Cardiac muscle cell (in vitro differentiated cells and primary cell): ENCODE results near the gene SGPL1. TPM values are rescaled to one million over a fixed set of nuclear protein-coding genes. Genes with fewer than 3 reads are reported as not detected.
A peak's percentile ranks its signal among the peaks of the same experiment; 100 is the strongest.

ENCODE experiments used
- DNase-seq, 2 donors: peaks; one replicate each; pipeline versions ENCODE4 v3.0.0 to v3.0.0-alpha.2; 2010 to 2017; ENCODE audit warnings: low read depth in 1 of 2, low spot score in 1 of 2
- H3K27ac ChIP-seq: fragments of 200-600 bp; sonication (generic); 2 replicates; pipeline ENCODE4 v1.5.1; 2016
- H3K27me3 ChIP-seq: fragments of 200-600 bp; sonication (generic); 2 replicates; pipeline ENCODE4 v1.6.0; 2016; ENCODE audit warnings: control low read depth
- H3K36me3 ChIP-seq: fragments of 200-600 bp; sonication (generic); 2 replicates; pipeline ENCODE4 v1.5.1; 2016; ENCODE audit warnings: control low read depth
- H3K4me1 ChIP-seq: fragments of 200-600 bp; sonication (generic); 2 replicates; pipeline ENCODE4 v1.8.1; 2017; ENCODE audit warnings: low read depth, mild to moderate bottlenecking, mixed run types
- H3K4me3 ChIP-seq: fragments of 200-600 bp; sonication (generic); 2 replicates; pipeline ENCODE4 v1.5.1; 2016; ENCODE audit warnings: mild to moderate bottlenecking
- H3K9me3 ChIP-seq: fragments of 200-600 bp; sonication (generic); 2 replicates; pipeline ENCODE4 v1.5.1; 2017; ENCODE audit warnings: low read depth, mild to moderate bottlenecking, control low read depth
- polyA plus RNA-seq: library from polyadenylated mRNA; unstranded; fragments of >200 nt; fragmentation: Nextera tagmentation; extraction: Ambion mirVana; gene quantifications from 2 replicates; pipeline ENCODE4 v1.2.1, GENCODE V29; 2016
- total RNA-seq: library from RNA; depleted of rRNA; stranded (reverse); fragments of >200 nt; gene quantifications from 2 replicates; pipeline ENCODE4 v1.2.3, GENCODE V29; 2016
- TF ChIP-seq, protein P1 (sequence below): IDR thresholded peaks from 2 replicates; pipeline ENCODE4 v1.5.1; 2012; ENCODE audit warnings: low read depth, mild to moderate bottlenecking, low read length

The SGPL1 gene
- total and polyA plus RNA-seq, 2 experiments from 2014 or later, result 32.3 to 51.9 TPM

DNA sequence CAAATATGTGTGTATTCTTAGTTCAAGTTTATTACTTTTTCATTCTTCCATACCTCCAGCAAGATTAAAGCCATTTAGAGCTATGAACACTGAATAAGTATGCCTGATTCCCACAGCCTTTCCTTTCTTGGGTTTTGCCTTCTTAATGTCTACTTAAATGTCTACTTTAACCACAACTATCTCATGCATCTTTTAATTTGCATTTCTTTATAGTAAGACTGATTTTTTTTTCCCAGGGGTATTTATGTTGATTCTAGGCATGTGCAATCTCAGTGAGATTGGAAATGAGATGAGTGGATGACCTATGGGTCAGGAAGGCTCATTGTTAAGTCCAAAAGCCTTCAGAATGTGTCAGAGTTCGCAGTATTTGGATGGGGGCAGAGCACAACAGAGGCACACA lies 69.0 kb downstream of the SGPL1 start:
- Histone ChIP-seq H3K9me3 (no peaks in the 10 kb centered on the region), H3K27ac (no peak overlapping the region), H3K36me3 (peaks cover 9% of the 10 kb centered on the region), H3K27me3 (no peaks in the 10 kb centered on the region), H3K4me1 (peaks cover 12% of the 10 kb centered on the region), H3K4me3 (no peak overlapping the region)
- TF ChIP-seq, protein P1, sequence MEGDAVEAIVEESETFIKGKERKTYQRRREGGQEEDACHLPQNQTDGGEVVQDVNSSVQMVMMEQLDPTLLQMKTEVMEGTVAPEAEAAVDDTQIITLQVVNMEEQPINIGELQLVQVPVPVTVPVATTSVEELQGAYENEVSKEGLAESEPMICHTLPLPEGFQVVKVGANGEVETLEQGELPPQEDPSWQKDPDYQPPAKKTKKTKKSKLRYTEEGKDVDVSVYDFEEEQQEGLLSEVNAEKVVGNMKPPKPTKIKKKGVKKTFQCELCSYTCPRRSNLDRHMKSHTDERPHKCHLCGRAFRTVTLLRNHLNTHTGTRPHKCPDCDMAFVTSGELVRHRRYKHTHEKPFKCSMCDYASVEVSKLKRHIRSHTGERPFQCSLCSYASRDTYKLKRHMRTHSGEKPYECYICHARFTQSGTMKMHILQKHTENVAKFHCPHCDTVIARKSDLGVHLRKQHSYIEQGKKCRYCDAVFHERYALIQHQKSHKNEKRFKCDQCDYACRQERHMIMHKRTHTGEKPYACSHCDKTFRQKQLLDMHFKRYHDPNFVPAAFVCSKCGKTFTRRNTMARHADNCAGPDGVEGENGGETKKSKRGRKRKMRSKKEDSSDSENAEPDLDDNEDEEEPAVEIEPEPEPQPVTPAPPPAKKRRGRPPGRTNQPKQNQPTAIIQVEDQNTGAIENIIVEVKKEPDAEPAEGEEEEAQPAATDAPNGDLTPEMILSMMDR, result no peak
- no peak for DNase-seq

DNA sequence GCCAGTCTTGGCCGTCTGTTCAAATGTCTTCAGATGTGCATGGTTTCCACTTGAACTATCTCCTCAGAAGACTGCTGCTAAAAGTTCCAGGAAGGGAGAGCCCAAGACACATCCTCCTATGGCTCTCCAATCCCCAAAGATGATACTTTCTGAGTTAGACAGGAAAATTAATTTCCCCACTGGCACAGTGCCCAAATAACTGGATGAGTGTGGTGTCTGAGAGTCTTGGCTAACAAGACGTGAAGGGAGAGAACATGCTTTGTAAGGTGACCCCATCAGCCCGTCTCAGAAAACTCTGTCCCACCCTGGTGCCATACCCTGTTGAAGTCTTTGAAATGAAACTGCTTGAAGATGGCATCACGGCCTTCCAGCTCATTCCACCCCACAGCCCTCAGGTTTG lies 69.7 kb downstream of the SGPL1 start:
- Histone ChIP-seq H3K36me3 (peaks cover 9% of the 10 kb centered on the region), H3K9me3 (no peaks in the 10 kb centered on the region)

DNA sequence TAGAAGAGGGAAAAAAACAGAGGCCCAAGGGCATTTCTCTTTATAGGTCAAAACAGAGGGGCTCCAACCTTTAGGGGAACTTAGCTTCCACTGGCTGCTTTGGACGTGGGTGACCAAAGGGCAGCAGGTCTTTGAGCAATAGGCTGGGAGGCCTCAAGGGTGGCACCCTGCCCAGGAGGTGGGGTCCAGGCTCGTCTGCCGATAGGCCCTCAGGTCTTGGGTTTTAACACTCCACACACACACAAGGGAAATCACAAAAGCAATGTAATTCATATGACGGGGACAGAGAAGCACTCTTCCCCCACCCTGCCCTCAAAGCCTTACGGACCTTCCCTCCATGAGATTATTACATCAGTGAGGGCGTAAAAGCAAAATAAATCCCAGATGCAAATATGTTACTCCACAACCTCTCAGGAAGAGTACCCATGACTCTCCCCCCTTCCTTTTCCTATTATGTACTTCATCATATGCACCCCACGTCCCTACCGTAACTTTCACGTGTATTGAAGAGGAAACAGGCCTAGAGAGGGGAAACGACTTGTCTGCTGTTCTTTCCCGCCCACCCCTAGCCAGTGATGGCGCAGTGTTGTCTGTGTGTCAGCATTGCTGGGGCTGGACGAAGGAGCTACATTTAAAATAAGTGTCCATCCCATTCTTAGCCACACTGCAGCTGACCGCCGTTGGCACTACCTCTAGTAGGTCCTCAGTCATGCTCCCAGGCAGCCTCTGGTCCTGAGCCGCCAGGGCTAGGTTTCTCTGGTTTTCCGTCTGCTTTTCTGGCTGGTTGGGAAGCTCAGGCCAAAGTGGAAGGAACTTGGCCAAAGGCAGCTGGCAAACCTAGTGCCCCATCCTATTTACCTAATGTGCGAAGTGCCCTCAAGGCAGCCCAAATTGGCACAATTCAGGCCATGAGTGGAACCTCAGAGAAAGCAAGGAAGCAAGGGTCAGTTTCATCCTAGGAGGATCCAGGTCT lies 70.5 kb downstream of the SGPL1 start:
- DNase-seq, result no peak
- Histone ChIP-seq H3K4me1 (peaks cover 24% of the 10 kb centered on the region), H3K36me3 (peaks cover 9% of the 10 kb centered on the region), H3K27me3 (no peaks in the 10 kb centered on the region), H3K9me3 (no peaks in the 10 kb centered on the region), H3K27ac (no peak overlapping the region), H3K4me3 (no peak overlapping the region)
- TF ChIP-seq, protein P1, result no peak

More for the DNA sequence above, 69.7 kb downstream of the SGPL1 start:
- no peak overlapping the region for H3K27ac ChIP-seq
- H3K4me1 ChIP-seq, result peaks cover 19% of the 10 kb centered on the region
- TF ChIP-seq, protein P1, result no peak
- H3K4me3 ChIP-seq, result no peak overlapping the region
- DNase-seq, result no peak
- no peaks in the 10 kb centered on the region for H3K27me3 ChIP-seq

DNA sequence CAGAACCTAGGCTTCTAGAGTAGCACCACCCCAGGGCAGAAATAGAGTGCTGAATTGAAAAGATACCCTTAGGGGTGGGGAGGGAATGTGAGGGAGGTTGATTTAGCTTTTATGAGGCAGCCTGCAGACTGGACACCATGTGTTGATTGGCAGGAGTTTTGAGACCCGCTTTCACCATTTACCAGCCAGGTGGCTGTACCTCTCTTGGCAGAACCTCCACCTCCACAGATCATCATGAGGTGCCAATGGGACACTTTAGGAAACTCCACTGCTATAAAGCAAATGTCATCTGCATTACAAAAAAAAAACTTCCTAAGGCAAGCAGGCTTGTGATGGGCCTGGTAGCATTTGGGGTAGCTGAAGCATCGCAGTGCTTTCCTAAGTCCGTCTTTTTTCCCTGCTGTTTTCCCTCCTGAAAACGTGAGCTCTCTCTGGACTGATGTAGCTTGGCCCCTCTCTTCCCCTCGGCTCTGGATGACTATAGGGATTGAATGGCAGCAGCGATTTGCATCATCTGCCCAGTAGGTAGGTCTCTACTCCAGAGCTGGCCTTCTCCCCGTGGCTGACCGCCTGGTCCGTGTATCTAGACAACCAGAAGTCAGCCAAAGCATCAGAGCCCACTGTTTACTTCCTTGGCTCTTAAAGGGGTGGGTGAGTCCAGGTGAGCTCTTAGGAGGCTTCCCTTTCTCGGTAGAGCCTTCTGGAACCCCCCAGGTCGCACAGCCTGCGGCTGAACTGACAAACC lies 71.3 kb downstream of the SGPL1 start:
- Histone ChIP-seq H3K4me3 (peak overlapping the region; percentile 49), H3K4me1 (peaks cover 26% of the 10 kb centered on the region), H3K27ac (peak overlapping the region; percentile 94), H3K36me3 (peaks cover 7% of the 10 kb centered on the region), H3K9me3 (no peaks in the 10 kb centered on the region), H3K27me3 (no peaks in the 10 kb centered on the region)
- TF ChIP-seq, protein P1, result no peak
- no peak for DNase-seq

DNA sequence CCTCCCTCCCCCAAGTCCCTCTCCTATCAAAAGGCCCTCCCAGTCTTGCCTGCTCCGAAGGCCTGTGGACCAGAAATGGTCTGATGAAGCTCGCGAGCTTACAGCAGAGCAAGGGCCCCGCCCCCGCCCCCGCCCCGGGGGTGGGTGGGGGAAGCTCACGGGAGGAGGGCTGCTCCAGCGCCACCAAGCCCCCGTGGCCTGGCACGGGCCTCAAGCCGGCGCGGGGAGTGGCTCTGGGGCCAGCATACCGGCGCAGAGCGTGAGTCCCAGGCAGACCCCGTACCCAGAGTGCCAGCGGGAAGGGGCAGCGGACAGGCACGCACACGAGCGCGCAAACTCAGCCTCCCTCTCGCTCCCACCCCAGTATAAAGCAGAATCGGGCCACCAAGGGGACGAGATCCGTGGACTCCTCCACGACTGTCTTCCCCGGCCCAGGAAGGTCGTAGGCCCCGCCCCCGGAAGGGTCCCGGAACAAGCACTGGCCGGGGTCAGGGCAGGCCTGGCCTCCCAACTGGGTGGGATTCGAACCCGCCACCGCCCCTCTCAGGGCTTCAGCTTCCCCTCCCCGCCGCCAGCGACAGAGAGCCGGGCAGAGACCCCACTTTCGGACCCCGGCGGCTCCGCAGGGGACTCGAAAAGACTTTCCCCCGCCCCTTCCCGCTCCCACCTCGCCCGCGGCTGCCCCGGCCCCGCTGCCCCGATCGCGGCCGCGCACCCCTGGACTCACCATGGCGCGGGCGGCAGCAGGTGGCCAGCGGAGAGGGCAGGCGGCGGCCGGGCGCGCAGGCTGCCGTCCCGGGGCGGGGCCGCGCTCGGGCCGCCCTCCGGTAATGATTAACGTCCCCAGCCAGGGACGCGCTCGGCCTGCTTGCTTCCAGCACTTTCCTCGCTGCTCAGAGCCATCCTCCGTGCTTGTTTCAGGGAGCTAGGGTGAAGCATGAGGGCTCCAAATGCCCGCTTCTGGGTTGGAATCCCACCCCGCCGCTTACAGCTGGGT lies 72.4 kb downstream of the SGPL1 start, which contains the start of gene PCBD1:
Gene PCBD1, minus strand, starts transcription at position 762 of the 997 bp plus-strand sequence. Its CDS starts 32 bp downstream, at position 730.
- TF ChIP-seq, protein P1, result no peak
- Histone ChIP-seq H3K4me3 (peak within 1 kb of the TSS; percentile 49), H3K36me3 (peaks cover 5% of the 10 kb centered on the region), H3K9me3 (no peaks in the 10 kb centered on the region), H3K4me1 (peaks cover 26% of the 10 kb centered on the region), H3K27me3 (no peaks in the 10 kb centered on the region), H3K27ac (peak within 1 kb of the TSS; percentile 94)
- peak; percentile 55 to 88 for DNase-seq
